ENCODE results near the gene PRKAG1. TPM values are rescaled to one million over a fixed set of nuclear protein-coding genes. Genes with fewer than 3 reads are reported as not detected.
A peak's percentile ranks its signal among the peaks of the same experiment; 100 is the strongest.

The PRKAG1 gene
- total and polyA plus RNA-seq, 8 donors = 48.4 to 81.8 (median 78.3) TPM

DNA sequence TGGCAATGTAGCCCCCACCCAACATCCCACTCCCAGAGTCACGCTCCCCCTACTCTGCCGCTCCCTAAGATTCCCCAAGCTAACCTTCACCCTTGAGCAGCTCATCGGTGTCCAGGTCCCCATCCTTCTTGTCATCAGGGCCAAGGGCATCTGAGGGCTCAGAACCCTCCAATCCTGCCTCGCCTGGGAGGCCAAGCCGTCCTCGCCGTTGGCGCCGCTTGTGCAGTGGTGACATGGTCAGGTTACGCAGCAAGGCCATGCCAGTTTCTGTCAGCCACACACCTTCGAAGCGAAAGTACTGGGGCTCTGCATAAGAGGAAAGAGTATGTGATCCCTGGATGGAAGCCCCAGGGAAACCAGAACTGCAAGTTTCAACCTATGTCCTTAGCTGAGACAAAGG lies 26.1 kb upstream of the PRKAG1 start:
- no peak for ATAC-seq
- H3K36me3 ChIP-seq = peaks cover 6 to 100% of the 10 kb centered on the region in 2 donors

DNA sequence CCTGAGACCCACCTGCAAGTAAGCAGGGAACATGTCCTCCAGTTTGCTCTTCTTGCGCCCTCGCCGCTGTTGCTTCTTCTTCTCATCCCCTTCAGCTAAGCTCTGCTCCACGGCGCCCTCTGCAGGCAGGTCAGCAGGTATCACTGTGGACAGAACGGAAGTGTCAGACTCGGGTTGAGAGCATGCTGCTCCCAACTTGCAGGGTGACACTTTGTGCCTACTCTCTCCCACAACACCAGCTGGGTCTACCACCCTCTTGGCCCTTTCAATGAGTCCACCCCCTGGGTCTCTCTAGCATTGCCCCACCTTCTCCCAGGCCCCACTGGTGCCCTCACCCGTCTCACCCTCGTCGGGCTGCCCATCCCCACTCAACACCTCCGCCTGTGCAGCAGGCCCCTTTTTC lies 25.3 kb upstream of the PRKAG1 start:
- H3K36me3 ChIP-seq = peaks cover 6 to 100% of the 10 kb centered on the region in 2 donors
- no peaks in the 10 kb centered on the region for H3K4me1 ChIP-seq
- H3K27me3 ChIP-seq = no peaks in the 10 kb centered on the region
- H3K4me3 ChIP-seq = no peak overlapping the region
- ATAC-seq (peak; percentile 58), DNase-seq (peak in 2 of 4 donors; percentile 64 to 91)
- no peaks in the 10 kb centered on the region for H3K9me3 ChIP-seq
- intact Hi-C loops (cut with DNase I) = no loop called here
- no peak overlapping the region for H3K27ac ChIP-seq
- TF ChIP-seq CTCF (IDR thresholded peaks at IDR 0.05) = peak; percentile 39 to 67

More for the DNA sequence above, 26.1 kb upstream of the PRKAG1 start:
- Histone ChIP-seq H3K9me3 (no peaks in the 10 kb centered on the region), H3K27ac (no peak overlapping the region), H3K27me3 (no peaks in the 10 kb centered on the region), H3K4me1 (no peaks in the 10 kb centered on the region), H3K4me3 (no peak overlapping the region)
- no peak for DNase-seq
- intact Hi-C loops (cut with DNase I) = no loop called here
- no peak for TF ChIP-seq CTCF (IDR thresholded peaks at IDR 0.05)

- DNase-seq (no peak), ATAC-seq (no peak)
- H3K4me1 ChIP-seq = no peaks in the 10 kb centered on the region
- H3K27ac ChIP-seq = no peak overlapping the region
- no peaks in the 10 kb centered on the region for H3K27me3 ChIP-seq
- H3K36me3 ChIP-seq = peaks cover 6 to 100% of the 10 kb centered on the region in 2 donors
- H3K9me3 ChIP-seq = no peaks in the 10 kb centered on the region
- no peak for TF ChIP-seq CTCF (IDR thresholded peaks at IDR 0.05)
- intact Hi-C loops (cut with DNase I) = no loop called here
- H3K4me3 ChIP-seq = no peak overlapping the region
These were observed 24.7 kb upstream of the PRKAG1 start for GRCh38 chr12:49043241-49043640.

DNA sequence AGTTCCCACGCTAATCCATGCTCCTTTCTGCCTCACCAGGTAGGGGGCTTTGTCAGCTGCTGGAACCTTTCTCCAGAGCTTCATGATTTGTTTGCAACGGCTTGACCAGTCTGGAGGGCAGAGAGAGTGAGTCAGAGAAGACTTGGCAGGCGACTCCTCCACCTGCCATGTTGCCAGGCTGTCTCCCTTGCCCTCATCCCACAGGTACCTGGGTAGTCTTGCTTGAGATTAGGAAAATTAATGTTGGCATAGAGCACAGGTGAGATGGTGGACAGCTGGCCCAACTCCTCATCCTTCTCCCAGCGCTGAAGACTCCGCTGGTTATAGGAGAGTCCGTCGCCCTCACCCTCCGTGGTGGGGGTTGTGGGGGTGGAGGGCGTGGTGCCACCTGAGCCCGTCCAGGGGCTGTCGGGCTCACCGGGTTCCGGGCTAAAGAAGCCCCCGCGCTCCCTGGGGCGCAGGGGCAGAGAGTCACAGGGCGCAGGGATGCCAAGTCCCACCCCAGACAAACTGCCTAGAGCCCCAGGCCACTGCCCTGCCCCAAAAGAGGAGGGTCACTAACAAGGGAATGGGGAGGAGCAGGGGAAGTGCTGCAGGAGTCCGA lies 23.4 kb upstream of the PRKAG1 start:
- Histone ChIP-seq H3K27me3 (no peaks in the 10 kb centered on the region), H3K9me3 (no peaks in the 10 kb centered on the region), H3K4me3 (no peak overlapping the region), H3K4me1 (no peaks in the 10 kb centered on the region), H3K36me3 (peaks cover 6 to 100% of the 10 kb centered on the region in 2 donors), H3K27ac (no peak overlapping the region)
- no peak for TF ChIP-seq CTCF (IDR thresholded peaks at IDR 0.05)
- DNase-seq (peak in 1 of 4 donors; percentile 56), ATAC-seq (no peak)
- intact Hi-C loops (cut with DNase I) = no loop called here

DNA sequence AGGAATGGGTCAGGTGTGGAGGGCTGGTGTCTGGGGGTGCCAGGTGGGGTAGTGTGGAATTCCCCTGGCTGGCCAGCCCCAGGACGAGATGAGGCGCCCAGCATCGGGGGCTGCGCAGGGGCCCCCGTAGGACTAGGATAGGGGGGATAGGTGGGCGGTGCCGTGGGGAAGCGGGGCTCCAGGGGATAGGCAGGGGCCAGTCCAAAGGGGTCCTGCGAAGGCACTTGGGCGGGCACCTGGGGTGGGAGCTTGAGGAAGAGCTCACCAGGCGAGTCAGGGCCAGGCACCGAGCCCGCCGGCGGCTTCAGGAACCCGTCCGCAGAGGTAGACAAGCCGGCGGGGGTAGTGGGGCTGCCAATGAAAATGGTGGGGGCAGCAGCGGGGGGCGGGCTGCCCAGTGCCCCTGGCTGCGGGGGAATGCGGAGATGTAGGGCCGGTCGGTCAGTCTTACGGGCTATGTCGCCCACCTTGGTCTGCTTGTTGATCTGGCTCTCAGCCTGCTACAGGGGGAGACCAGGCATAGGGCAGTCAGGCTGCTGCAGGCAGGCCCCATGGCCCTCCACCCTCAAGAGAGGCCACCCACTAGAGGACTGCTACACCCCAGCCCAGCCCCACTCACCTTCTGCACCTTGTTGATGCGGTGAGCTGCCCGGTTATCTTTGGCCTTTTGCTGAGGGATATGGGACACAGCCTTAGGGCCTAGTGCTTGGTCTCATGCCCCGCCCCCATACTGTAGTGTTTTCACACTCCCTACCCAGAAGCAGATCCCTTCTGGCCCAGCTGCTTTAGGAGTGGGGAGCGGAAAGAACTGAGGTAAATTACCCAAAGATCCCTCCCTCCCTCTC lies 22.7 kb upstream of the PRKAG1 start:
- no peaks in the 10 kb centered on the region for H3K4me1 ChIP-seq
- H3K27ac ChIP-seq = no peak overlapping the region
- H3K9me3 ChIP-seq = no peaks in the 10 kb centered on the region
- H3K27me3 ChIP-seq = no peaks in the 10 kb centered on the region
- DNase-seq = peak in 1 of 4 donors; percentile 74
- H3K36me3 ChIP-seq = peaks cover 6 to 100% of the 10 kb centered on the region in 2 donors
- no peak for ATAC-seq
- no peak overlapping the region for H3K4me3 ChIP-seq
- intact Hi-C loops (cut with DNase I) = no loop called here
- TF ChIP-seq CTCF (IDR thresholded peaks at IDR 0.05) = no peak

Measured in left lung (tissue), 10 donors.